GM23338 (cell line): ENCODE results near the gene CHMP4A. TPM values are rescaled to one million over a fixed set of nuclear protein-coding genes. Genes with fewer than 3 reads are reported as not detected.
A peak's percentile ranks its signal among the peaks of the same experiment; 100 is the strongest.

Source experiments
- ATAC-seq: fragments of 200-7000 bp; cut with Tn5 transposase; 3 replicates; pipeline ENCODE4 v1.9.1; 2020
- DNase-seq: peaks from one replicate; pipeline ENCODE4 v3.0.0-alpha.2; 2015; ENCODE audit warnings: low spot score
- H2AFZ ChIP-seq: fragments of 200-600 bp; sonication (generic); 2 replicates; pipeline ENCODE4 v1.8.0; 2016; ENCODE audit warnings: antibody characterized with exemption, mild to moderate bottlenecking, moderate library complexity
- H3F3A ChIP-seq: fragments of 200-600 bp; sonication (generic); replicated peaks from 2 replicates; pipeline ENCODE4 v1.8.0; 2017; ENCODE audit warnings: antibody characterized with exemption, mixed run types, low read depth
- H3K27ac ChIP-seq: fragments of 200-600 bp; sonication (generic); 2 replicates; pipeline ENCODE4 v1.6.1; 2016; ENCODE audit warnings: low read depth
- H3K27me3 ChIP-seq: fragments of 200-600 bp; sonication (generic); 2 replicates; pipeline ENCODE4 v1.8.0; 2016; ENCODE audit warnings: mild to moderate bottlenecking, mixed run types, moderate library complexity; ENCODE audit not compliant: insufficient read depth
- H3K36me3 ChIP-seq: fragments of 200-600 bp; sonication (generic); 2 replicates; pipeline ENCODE4 v1.8.0; 2016; ENCODE audit warnings: mild to moderate bottlenecking; ENCODE audit not compliant: insufficient read depth
- H3K4me1 ChIP-seq: fragments of 200-600 bp; sonication (generic); 2 replicates; pipeline ENCODE4 v1.8.0; 2016; ENCODE audit warnings: mild to moderate bottlenecking, moderate library complexity; ENCODE audit not compliant: insufficient read depth
- H3K4me2 ChIP-seq: fragments of 200-600 bp; sonication (generic); 2 replicates; pipeline ENCODE4 v1.7.1; 2017; ENCODE audit warnings: mixed run types
- H3K4me3 ChIP-seq: fragments of 200-600 bp; sonication (generic); 2 replicates; pipeline ENCODE4 v1.6.1; 2016; ENCODE audit warnings: mixed run types
- H3K79me2 ChIP-seq: fragments of 200-600 bp; sonication (generic); replicated peaks from 2 replicates; pipeline ENCODE4 v1.8.0; 2017; ENCODE audit warnings: mild to moderate bottlenecking; ENCODE audit not compliant: insufficient read depth
- H3K9me2 ChIP-seq: fragments of 200-600 bp; sonication (generic); 2 replicates; pipeline ENCODE4 v1.8.0; 2017; ENCODE audit not compliant: insufficient read depth
- H4K20me1 ChIP-seq: fragments of 200-600 bp; sonication (generic); replicated peaks from 2 replicates; pipeline ENCODE4 v1.8.0; 2017; ENCODE audit warnings: mild to moderate bottlenecking; ENCODE audit not compliant: insufficient read depth
- H3K27ac Mint-ChIP-seq: 2 replicates; pipeline ENCODE4 v1.8.0; 2020; ENCODE audit warnings: inconsistent platforms, mild to moderate bottlenecking, moderate library complexity, mixed read lengths
- H3K27me3 Mint-ChIP-seq: 3 replicates; pipeline ENCODE4 v1.8.0; 2022; ENCODE audit warnings: low read depth, mild to moderate bottlenecking, moderate library complexity, mixed read lengths, inconsistent platforms; ENCODE audit not compliant: insufficient read depth, poor library complexity
- H3K36me3 Mint-ChIP-seq: 3 replicates; pipeline ENCODE4 v1.8.0; 2021; ENCODE audit warnings: low read depth, mild to moderate bottlenecking, inconsistent platforms, moderate library complexity, mixed read lengths
- H3K4me1 Mint-ChIP-seq: 3 replicates; pipeline ENCODE4 v1.8.0; 2020; ENCODE audit warnings: mild to moderate bottlenecking, inconsistent platforms, mixed read lengths
- H3K4me3 Mint-ChIP-seq: 3 replicates; pipeline ENCODE4 v1.8.0; 2021; ENCODE audit warnings: moderate library complexity, mild to moderate bottlenecking, inconsistent platforms, mixed read lengths
- H3K9me3 Mint-ChIP-seq: 3 replicates; pipeline ENCODE4 v1.8.0; 2020; ENCODE audit warnings: moderate library complexity, mild to moderate bottlenecking, inconsistent platforms, mixed read lengths
- CREB1 ChIP-seq: fragments of 250-450 bp; sonication (Bioruptor Pico); IDR thresholded peaks from 2 replicates; pipeline ENCODE4 v1.5.0; 2020; ENCODE audit warnings: low read depth, mild to moderate bottlenecking, moderate library complexity
- EZH2 ChIP-seq: fragments of 200-600 bp; sonication (generic); IDR thresholded peaks from one replicate; pipeline ENCODE4 v1.8.0; 2017; ENCODE audit warnings: antibody characterized with exemption, mild to moderate bottlenecking, low read depth; ENCODE audit not compliant: unreplicated experiment
- EZH2phosphoT487 ChIP-seq: fragments of 200-600 bp; sonication (generic); IDR thresholded peaks from one replicate; pipeline ENCODE4 v1.8.1; 2018; ENCODE audit warnings: antibody characterized with exemption; ENCODE audit not compliant: unreplicated experiment
- JUNB ChIP-seq: IDR thresholded peaks from one replicate; pipeline ENCODE4 v1.6.1; 2016; ENCODE audit warnings: antibody characterized with exemption; ENCODE audit not compliant: unreplicated experiment
- POLR2AphosphoS5 ChIP-seq: IDR thresholded peaks from 2 replicates; pipeline ENCODE4 v1.6.1; 2016; ENCODE audit warnings: antibody characterized with exemption, low read depth
- REST ChIP-seq: IDR thresholded peaks from one replicate; pipeline ENCODE4 v1.6.1; 2018; ENCODE audit warnings: antibody characterized with exemption; ENCODE audit not compliant: unreplicated experiment
- STAT1 ChIP-seq: IDR thresholded peaks from one replicate; pipeline ENCODE4 v1.6.1; 2016; ENCODE audit warnings: antibody characterized with exemption; ENCODE audit not compliant: unreplicated experiment
- ZNF114 ChIP-seq: fragments of 250-450 bp; sonication (Bioruptor Pico); IDR thresholded peaks from 2 replicates; pipeline ENCODE4 v1.5.0; 2020; ENCODE audit warnings: mild to moderate bottlenecking, moderate library complexity
- polyA plus RNA-seq: library from polyadenylated mRNA; unstranded; fragments of >200 nt; fragmentation: Nextera tagmentation; extraction: Ambion mirVana; gene quantifications from 2 replicates; pipeline ENCODE4 v1.2.1, GENCODE V29; 2016
- total RNA-seq: library from RNA; depleted of rRNA; stranded (reverse); fragments of >200 nt; shearing (Covaris generic); gene quantifications from 2 replicates; pipeline ENCODE4 v1.2.3, GENCODE V29; 2014
- TF ChIP-seq, protein P1 (sequence below): fragments of 250-450 bp; sonication (Bioruptor Pico); IDR thresholded peaks from 2 replicates; pipeline ENCODE4 v1.5.0; 2020; ENCODE audit warnings: mild to moderate bottlenecking, moderate library complexity
- TF ChIP-seq, protein P2 (sequence below): IDR thresholded peaks from 2 replicates; pipeline ENCODE4 v1.6.1; 2016; ENCODE audit warnings: antibody characterized with exemption

CHMP4A gene
- total and polyA plus RNA-seq, 2 experiments from 2014 or later = 19.3 to 36.9 TPM

- TF ChIP-seq, protein P1, sequence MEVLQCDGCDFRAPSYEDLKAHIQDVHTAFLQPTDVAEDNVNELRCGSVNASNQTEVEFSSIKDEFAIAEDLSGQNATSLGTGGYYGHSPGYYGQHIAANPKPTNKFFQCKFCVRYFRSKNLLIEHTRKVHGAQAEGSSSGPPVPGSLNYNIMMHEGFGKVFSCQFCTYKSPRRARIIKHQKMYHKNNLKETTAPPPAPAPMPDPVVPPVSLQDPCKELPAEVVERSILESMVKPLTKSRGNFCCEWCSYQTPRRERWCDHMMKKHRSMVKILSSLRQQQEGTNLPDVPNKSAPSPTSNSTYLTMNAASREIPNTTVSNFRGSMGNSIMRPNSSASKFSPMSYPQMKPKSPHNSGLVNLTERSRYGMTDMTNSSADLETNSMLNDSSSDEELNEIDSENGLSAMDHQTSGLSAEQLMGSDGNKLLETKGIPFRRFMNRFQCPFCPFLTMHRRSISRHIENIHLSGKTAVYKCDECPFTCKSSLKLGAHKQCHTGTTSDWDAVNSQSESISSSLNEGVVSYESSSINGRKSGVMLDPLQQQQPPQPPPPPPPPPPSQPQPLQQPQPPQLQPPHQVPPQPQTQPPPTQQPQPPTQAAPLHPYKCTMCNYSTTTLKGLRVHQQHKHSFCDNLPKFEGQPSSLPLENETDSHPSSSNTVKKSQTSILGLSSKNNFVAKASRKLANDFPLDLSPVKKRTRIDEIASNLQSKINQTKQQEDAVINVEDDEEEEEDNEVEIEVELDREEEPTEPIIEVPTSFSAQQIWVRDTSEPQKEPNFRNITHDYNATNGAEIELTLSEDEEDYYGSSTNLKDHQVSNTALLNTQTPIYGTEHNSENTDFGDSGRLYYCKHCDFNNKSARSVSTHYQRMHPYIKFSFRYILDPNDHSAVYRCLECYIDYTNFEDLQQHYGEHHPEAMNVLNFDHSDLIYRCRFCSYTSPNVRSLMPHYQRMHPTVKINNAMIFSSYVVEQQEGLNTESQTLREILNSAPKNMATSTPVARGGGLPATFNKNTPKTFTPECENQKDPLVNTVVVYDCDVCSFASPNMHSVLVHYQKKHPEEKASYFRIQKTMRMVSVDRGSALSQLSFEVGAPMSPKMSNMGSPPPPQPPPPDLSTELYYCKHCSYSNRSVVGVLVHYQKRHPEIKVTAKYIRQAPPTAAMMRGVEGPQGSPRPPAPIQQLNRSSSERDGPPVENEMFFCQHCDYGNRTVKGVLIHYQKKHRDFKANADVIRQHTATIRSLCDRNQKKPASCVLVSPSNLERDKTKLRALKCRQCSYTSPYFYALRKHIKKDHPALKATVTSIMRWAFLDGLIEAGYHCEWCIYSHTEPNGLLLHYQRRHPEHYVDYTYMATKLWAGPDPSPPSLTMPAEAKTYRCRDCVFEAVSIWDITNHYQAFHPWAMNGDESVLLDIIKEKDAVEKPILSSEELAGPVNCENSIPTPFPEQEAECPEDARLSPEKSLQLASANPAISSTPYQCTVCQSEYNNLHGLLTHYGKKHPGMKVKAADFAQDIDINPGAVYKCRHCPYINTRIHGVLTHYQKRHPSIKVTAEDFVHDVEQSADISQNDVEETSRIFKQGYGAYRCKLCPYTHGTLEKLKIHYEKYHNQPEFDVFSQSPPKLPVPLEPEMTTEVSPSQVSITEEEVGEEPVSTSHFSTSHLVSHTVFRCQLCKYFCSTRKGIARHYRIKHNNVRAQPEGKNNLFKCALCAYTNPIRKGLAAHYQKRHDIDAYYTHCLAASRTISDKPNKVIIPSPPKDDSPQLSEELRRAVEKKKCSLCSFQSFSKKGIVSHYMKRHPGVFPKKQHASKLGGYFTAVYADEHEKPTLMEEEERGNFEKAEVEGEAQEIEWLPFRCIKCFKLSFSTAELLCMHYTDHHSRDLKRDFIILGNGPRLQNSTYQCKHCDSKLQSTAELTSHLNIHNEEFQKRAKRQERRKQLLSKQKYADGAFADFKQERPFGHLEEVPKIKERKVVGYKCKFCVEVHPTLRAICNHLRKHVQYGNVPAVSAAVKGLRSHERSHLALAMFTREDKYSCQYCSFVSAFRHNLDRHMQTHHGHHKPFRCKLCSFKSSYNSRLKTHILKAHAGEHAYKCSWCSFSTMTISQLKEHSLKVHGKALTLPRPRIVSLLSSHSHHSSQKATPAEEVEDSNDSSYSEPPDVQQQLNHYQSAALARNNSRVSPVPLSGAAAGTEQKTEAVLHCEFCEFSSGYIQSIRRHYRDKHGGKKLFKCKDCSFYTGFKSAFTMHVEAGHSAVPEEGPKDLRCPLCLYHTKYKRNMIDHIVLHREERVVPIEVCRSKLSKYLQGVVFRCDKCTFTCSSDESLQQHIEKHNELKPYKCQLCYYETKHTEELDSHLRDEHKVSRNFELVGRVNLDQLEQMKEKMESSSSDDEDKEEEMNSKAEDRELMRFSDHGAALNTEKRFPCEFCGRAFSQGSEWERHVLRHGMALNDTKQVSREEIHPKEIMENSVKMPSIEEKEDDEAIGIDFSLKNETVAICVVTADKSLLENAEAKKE = no peak
- no peak for TF ChIP-seq POLR2AphosphoS5
- no peak for TF ChIP-seq EZH2
- TF ChIP-seq REST = no peak
Observed at GRCh38 chr14:24176599-24176998, 36.7 kb downstream of the CHMP4A start (continued).

DNA sequence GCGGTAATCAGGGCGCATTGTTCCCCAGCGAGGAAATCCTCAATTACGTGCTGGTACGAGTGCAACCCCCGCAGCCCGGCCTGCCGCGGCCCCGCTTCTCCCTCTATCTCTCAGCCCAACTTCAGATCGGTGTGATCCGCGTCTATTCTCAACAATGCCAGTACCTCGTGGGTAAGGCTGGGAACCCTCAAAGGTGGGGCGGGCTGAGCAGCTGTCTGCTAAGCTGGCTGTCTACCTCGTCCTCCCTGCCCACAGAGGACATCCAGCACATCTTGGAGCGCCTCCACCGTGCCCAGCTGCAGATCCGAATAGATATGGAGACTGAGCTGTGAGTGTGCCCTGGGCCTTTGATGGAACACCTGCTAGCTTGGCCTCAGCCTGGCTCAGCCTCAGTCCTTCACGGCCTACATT is 40.4 kb downstream of the CHMP4A start:
- peak overlapping the region; percentile 81 for H3K4me3 ChIP-seq
- H3K4me2 ChIP-seq = peak overlapping the region; percentile 100
- ATAC-seq = no peak
- TF ChIP-seq STAT1 = no peak
- no peak for TF ChIP-seq POLR2AphosphoS5
- TF ChIP-seq EZH2 = no peak
- TF ChIP-seq EZH2phosphoT487 = no peak
- TF ChIP-seq, protein P2, sequence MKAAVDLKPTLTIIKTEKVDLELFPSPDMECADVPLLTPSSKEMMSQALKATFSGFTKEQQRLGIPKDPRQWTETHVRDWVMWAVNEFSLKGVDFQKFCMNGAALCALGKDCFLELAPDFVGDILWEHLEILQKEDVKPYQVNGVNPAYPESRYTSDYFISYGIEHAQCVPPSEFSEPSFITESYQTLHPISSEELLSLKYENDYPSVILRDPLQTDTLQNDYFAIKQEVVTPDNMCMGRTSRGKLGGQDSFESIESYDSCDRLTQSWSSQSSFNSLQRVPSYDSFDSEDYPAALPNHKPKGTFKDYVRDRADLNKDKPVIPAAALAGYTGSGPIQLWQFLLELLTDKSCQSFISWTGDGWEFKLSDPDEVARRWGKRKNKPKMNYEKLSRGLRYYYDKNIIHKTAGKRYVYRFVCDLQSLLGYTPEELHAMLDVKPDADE = no peak
- no peak for TF ChIP-seq CREB1
- no peak for TF ChIP-seq JUNB
- TF ChIP-seq ZNF114 = no peak

More for the DNA sequence above, 40.4 kb downstream of the CHMP4A start:
- H3K36me3 Mint-ChIP-seq = peaks cover 18% of the 10 kb centered on the region
- H3K9me2 ChIP-seq = no peaks in the 10 kb centered on the region
- H3K4me1 Mint-ChIP-seq = peaks cover 4% of the 10 kb centered on the region; the same call in 1 of the 3 replicates
- no peak overlapping the region for H3K27ac Mint-ChIP-seq
- no peak overlapping the region for H3K27ac ChIP-seq
- H3K4me1 ChIP-seq = 0 out of 2 replicates have a peak, but pooled peaks cover 3% of the 10 kb centered on the region
- no peak overlapping the region; the same call in 1 of the 2 replicates for H2AFZ ChIP-seq
- H4K20me1 ChIP-seq = no peaks in the 10 kb centered on the region; the same call in 1 of the 2 replicates
- no peaks in the 10 kb centered on the region for H3K9me3 Mint-ChIP-seq
- no peaks in the 10 kb centered on the region for H3K27me3 ChIP-seq
- H3K27me3 Mint-ChIP-seq = peaks cover 21% of the 10 kb centered on the region
- peaks cover 7% of the 10 kb centered on the region; the same call in 1 of the 2 replicates for H3F3A ChIP-seq
- no peak for DNase-seq
- no peaks in the 10 kb centered on the region for H3K79me2 ChIP-seq
- peak overlapping the region; percentile 87 for H3K4me3 Mint-ChIP-seq
- no peaks in the 10 kb centered on the region for H3K36me3 ChIP-seq
